GM12873 (cell line): Measurements from ENCODE around the gene TRIM67.

Source experiments
- CTCF ChIP-seq: IDR thresholded peaks from 2 replicates; pipeline ENCODE4 v1.5.1; 2012; ENCODE audit warnings: low read depth, mild to moderate bottlenecking, moderate library complexity, low read length, control low read depth; ENCODE audit not compliant: insufficient read depth; ENCODE audit errors: missing control alignments

Gene TRIM67

GRCh38 chr1:231220801-231221200 is 58.9 kb downstream of the TRIM67 start:
- TF ChIP-seq CTCF, result no peak

GRCh38 chr1:231226156-231226555 is 64.3 kb downstream of the TRIM67 start:
- TF ChIP-seq CTCF, result no peak

- TF ChIP-seq CTCF, result no peak
Observed at GRCh38 chr1:231231511-231231910, 69.7 kb downstream of the TRIM67 start.

- no peak for TF ChIP-seq CTCF
Observed at GRCh38 chr1:231232870-231233734, 71.2 kb downstream of the TRIM67 start.

GRCh38 chr1:231233735-231234417 is 72.0 kb downstream of the TRIM67 start:
- no peak for TF ChIP-seq CTCF

GRCh38 chr1:231234506-231234905 is 72.6 kb downstream of the TRIM67 start:
- TF ChIP-seq CTCF, result no peak

GRCh38 chr1:231235526-231236207 is 73.8 kb downstream of the TRIM67 start:
- TF ChIP-seq CTCF, result no peak
